ENCODE data around the gene LHX3.
"Not testable (repeated sequence)": the region's sequence is repeated elsewhere in the genome, so short reads cannot be mapped to it uniquely, and the experiment has no call there.

LHX3 gene

GRCh38 chr9:136150664-136151213, 54.2 kb downstream of the LHX3 start:
- DNase-seq: not testable (repeated sequence)

DNA sequence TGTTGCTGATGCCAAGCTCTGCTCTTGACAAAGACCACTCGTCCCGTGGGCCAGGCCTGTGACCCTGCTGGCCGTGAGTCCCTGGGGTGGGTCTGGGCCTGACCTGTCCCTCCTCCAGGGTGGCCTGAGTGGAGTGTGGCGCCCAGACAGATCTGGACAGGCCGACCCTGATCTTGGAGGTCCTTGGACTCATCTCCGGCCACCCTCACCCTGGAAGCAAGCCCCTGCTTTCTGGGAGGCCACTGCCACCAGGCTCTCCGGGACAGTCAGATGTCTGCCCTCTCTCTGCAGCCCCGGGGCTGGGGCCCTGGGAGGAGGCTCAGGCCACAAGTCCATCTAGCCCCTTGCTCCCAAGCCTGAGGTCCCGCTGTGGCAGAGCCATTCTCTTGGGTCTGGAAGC, 55.1 kb downstream of the LHX3 start:
- no peak for DNase-seq

GRCh38 chr9:136149337-136149736, 55.6 kb downstream of the LHX3 start:
- no peak for DNase-seq

- DNase-seq: no peak
Measured at GRCh38 chr9:136148766-136149165, 56.2 kb downstream of the LHX3 start.

DNA sequence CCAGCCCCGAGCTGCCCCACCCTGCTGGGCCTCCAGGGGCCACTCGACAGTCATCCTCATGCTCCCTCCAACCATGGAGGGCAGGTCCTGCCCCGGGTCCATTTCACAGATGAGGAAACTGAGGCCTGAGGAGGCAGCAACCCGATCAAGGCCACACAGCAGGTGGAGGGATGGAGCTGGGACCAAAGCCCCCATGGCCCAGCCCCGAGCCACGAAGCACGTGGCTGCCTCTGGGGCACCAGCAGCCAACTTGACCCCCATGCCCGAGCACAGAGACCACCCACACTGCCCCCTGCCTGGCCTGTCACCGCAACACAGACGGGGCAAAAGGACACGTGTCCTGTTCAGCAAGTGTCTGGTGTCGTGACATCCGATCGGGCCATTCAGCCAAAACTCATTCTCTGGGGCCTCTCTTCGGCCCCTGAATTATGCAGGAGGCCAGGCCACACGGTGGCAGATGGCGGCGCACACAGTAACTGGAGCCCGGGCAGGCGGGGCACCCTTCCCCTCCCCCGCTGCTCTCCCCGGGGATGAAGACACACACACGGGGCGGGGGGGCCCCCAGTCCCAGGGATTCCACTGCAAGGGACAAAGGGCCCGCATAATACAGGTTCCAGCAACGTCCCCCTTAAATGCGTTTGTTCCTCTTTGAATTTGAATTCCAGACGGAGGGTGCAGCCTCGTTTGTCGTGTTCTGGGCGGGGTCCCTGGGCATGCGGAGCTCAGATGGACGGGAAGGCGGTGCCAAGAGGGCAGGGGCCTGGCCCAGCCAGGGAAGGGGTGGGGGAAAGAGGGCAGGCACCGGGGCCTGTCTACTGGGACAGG, 56.8 kb downstream of the LHX3 start:
- DNase-seq: peak in 1 of 2 experiments; percentile 69

DNA sequence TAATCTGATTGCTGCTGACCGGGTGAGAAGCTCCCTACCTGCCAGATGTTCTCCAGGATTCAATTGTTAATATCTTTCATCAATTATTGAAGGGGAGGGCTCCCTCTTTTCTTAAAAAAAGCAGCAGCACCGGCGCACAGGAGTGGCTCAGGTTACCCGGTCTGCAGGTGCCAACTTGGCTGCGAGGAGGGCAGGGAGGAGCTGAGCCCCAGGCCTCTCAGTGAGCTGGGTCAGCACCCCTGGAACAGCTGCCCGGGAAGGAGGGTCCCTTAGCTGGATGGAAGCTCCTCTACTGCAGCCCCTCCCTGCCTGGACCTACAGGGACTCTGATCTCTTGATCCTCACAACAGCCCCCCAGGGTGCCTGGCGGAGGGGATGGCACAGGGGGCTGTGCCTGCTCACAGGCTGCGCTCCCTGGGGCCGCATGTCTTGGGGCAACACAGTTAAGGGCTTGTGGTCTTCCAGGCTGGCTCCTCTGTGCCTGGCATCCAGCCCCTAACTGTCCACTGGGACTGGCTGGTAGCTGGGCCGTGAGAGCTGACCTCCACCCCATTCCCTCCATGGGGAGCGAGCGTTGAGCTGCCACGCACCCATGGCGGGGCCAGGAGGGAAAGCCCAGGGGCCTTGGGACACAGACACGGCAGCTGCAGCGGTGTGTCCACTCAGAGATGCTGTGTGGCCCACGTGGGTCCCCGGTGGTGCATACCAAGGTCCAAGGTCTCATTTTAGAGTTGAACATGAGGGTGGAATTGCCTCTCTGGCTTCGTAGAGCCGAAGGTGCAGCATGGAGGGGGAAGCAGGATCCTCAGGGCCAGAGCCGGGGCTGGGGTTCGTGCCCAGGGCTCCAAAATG, 57.7 kb downstream of the LHX3 start:
- no peak for DNase-seq

Data from NCI-H526 (cell line).